ENCODE measurements around the gene GRIA1.

Gene GRIA1

GRCh38 chr5:153500178-153500577 is 9.7 kb downstream of the GRIA1 start:
- no peak for DNase-seq

- no peak for DNase-seq
Measured at GRCh38 chr5:153504726-153505125, 14.3 kb downstream of the GRIA1 start.

- no peak for DNase-seq
Measured at GRCh38 chr5:153508700-153509099, 18.2 kb downstream of the GRIA1 start.

GRCh38 chr5:153511622-153512021 is 21.2 kb downstream of the GRIA1 start:
- no peak for DNase-seq

- DNase-seq: no peak
Measured at GRCh38 chr5:153513156-153513555, 22.7 kb downstream of the GRIA1 start.

- DNase-seq: no peak
Measured at GRCh38 chr5:153515301-153515700, 24.8 kb downstream of the GRIA1 start.

DNA sequence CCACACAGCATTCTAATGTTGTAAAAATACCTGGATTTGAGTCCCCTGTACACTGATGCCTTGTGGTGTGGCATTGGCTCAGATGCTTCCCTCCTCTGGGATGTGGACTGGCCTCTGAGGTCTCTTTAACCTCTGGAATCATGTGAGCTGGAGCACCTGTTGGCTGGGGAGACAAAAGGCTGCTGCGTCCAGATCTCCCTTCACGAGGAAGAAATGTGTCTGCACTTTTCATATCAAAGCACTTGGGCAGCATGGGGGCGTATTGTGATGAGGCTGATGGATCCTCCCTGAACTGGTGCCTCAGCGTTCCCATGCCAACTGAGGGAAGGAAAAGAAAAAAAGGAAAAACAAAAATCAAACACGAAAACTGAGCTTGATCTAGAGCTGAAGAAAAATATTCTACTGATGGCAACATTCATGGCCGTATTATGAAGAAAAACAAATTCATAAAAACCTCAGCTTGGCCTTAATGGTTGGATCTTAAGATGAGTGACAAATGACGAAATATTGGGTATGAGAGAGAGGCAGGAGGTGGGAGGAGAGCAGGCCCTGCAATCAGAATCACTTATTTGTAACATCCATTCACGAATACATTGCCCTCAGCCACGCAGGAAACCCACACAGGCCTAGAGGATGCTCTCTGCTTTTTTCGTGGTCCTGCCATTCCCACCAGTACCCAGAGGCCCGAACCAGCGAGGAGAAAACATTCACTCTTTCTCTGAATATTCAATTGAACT is 26.2 kb downstream of the GRIA1 start:
- no peak for DNase-seq

DNA sequence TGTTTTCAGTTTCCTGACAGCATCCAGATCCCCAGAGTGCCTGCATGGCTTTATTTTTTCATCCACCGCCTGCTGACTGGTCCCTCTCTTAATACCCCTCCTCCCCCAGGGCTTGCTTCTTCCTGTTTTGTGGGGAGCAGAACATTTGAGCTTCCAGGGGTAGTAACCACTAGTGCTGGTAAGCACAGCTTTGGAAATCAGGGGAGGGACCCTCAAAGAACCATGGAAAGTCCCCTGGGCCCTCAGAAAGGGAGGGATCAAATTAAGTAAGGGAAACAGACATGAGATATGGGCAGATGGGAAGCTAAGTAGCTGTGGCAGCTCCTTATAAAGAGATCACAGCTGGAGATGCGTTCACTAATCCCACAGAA is 26.8 kb downstream of the GRIA1 start:
- DNase-seq: no peak

- no peak for DNase-seq
Measured at GRCh38 chr5:153520137-153520536, 29.7 kb downstream of the GRIA1 start.

- DNase-seq: no peak
Measured at GRCh38 chr5:153520952-153521351, 30.5 kb downstream of the GRIA1 start.

- no peak for DNase-seq
Measured at GRCh38 chr5:153523211-153523610, 32.7 kb downstream of the GRIA1 start.

DNA sequence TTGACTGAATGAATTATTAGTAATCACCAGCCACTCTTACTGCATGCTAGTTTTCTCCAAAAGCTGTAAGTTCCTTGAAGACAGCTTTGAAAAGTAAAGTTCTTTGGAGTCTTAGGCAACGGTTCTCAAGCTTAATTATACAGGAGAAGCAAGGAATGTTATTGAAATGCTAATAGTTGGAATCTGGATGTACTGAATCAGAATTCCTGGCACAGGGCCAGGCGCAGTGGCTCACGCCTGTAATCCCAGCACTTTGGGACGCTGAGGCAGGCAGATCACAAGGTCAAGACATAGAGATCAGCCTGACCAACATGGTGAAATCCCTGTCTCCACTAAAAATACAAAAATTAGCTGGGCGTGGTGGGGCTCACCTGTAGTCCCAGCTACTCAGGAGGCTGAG is 33.4 kb downstream of the GRIA1 start:
- no peak for DNase-seq

DNA sequence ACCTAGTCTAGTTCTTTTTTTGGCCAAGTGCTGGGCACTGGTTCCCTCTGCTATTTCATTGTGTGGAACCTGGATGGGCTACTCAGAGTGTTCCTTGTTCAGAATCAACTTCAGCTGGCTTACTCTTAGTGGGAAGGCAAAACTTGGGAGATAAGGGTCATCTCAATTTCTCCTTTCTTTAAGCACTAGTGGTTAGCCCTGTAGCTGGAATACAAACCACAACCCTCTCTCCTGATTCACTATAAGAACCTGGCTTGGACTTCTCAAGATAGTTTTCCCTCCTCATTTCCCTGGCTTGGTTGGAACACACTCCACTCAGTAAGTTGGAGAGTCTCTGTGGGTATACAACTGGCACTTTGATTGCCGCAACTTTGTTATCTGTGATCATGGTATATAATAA is 35.1 kb downstream of the GRIA1 start:
- DNase-seq: no peak

DNA sequence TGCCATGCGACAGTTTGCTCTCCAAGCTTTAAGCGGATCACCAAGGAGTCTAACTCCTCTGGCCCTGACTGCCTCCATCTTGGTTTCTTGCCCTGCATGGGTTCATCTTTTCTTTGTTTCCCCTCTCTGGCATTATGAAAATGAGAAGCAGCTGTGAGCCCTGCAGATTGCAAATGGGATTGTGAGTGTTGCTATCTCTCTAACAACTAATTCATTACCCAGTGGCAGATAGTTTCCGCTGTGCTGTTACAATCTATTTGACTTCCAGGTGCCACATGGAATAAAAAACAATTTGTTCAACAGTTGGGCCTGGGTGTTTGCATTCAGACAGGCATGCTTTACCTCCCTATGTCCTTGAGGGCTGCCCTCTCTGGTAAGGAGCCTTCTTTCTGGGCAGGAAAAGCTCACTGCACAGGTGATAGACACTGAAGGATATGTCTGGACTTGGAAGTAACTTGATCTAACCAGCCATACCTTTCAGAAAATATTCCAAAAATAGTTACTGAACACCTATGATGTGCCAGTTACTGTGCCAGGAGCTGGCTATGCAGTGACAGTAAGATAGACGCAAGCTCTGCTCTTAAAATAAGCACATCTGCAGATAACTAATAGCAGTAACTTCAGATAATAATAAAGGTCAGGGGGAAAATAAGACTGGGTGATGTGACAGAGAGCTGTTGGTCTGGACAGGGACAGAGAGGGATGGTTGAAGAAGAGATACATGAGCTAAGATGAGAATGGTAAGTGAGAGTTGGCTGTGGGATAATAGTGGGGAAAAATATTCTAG is 40.1 kb downstream of the GRIA1 start:
- no peak for DNase-seq

- no peak for DNase-seq
Measured at GRCh38 chr5:153533546-153533945, 43.1 kb downstream of the GRIA1 start.

- no peak for DNase-seq
Measured at GRCh38 chr5:153534102-153534501, 43.6 kb downstream of the GRIA1 start.

- no peak for DNase-seq
Measured at GRCh38 chr5:153537207-153537606, 46.7 kb downstream of the GRIA1 start.

DNA sequence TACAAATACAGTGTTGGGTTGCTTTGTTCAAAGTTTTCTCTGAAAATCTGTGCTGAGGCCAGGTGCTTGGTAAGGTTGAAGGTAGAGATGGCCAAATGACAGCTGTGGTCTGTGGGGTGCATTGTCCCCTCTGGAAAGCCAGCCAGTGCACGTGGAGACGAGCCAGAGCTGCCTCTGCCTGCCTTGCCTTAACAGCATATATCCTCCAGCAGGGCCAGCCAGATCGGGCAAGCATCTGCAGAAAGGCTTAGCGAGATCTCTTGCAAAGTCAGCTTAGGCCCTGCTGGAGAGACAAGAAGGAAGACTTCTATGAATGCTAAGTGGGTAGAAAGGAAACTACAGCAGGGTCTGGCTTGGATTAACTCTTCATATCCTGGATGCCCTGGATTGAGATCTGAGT is 49.5 kb downstream of the GRIA1 start:
- DNase-seq: no peak

DNA sequence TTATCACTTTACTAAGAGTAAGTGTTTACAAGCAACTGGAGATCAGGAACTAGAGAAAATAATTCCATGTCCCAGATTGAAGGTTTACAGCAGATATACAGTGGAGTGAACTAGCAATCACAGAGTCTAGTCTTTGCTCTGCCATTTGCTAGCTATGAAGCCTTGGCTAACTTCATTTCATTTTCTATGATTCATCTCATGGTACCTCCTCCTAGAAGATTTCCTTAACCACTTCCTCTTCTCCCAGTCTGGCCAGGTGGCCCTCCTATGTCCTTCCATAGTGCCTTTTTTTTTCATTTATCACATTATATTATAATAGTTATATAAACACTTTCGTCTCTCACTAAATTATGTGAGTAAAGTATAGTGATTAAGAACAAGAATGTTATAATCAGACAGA is 52.1 kb downstream of the GRIA1 start:
- DNase-seq: no peak

DNA sequence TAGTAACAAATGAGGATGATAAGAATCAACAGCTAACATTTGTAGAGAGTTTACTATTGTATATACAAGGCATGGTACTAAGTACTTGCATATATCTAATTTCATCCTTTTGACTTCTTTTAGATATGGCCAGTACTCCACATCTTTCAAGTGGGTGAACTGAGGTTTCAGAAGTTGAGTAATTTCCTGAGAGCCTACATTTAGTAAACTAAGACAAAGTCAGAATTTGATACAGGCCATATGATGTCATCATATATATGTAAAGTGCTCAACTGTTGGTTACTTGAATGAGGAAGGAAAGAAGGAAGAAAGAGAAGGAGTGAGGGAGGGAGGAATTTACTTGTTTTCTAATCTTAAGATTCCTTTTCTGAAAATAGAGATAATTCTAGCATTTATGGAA is 52.8 kb downstream of the GRIA1 start:
- no peak for DNase-seq

DNA sequence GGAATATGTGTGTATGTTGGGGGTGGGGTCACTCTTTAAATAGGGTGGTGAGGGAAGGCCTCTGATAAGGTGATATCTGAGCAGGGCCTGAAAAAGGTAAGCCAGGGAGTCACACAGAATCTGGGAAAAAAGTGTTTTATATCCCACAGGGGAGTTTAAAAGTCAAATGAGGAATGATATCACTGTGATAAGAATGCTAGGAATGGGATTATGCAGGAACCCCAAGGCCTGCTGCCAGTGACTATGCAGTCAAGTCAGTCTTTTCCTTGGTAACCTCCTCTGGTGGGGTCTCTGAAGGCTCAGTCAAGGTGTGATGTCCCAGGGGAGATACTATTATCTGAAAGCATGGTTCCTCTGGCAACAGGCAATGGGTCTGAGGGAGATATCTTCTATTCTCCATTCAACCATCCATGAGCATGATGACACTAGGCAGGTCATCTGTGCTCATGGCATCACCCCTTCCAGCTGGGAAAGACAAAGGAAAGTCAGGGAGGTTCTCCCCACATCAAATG is 53.5 kb downstream of the GRIA1 start:
- no peak for DNase-seq

DNA sequence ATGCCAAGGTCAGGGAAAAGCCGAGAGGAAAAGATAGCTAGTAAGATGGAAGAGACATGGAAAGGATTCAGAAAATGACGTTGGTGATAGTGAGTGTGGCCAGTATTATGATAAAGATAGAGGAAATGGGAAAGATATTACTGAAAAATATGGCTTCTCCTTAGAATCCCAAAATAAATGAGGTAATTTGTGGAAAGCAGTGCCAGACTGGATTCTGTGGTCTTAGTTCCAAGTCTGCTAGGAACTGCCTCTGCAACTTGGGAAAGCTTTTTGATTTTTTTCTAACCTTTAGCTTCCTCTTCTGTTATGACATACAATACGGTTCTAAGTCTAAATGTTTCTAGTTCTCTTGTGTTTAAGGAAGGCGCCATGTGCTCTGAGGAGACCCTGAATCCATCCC is 54.2 kb downstream of the GRIA1 start:
- DNase-seq: no peak

DNA sequence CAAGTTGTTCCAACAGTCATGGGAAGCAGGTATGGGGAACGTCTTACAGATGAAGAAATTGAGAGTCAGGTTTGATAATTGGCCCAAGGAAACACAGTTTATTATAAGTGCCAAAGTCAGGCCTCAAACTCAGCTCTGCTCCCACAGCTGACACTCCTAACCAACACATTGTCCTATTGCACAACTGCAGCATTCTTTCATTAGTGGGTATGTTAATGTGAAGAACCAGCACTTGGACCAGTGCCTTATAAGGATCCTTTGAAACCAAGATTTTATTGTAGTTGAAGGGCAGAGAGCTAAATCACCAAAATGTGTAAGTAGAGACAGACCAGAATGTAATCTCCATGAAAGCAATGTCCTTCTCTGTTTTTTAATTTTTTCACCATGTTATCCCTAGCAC is 56.1 kb downstream of the GRIA1 start:
- no peak for DNase-seq

GRCh38 chr5:153551537-153552079 is 61.1 kb downstream of the GRIA1 start:
- DNase-seq: no peak

All from CD4-positive, alpha-beta T cell treated with Interleukin-15 for 1 hour (primary cell).